Subcutaneous adipose tissue (tissue), 4 donors: ENCODE data around the gene KRT71. TPM values are rescaled to one million over a fixed set of nuclear protein-coding genes. Genes with fewer than 3 reads are reported as not detected.

Experiments used
- total RNA-seq, 4 donors: library from RNA; depleted of rRNA; stranded (reverse); fragments of >200 nt; gene quantifications; one replicate each; pipeline ENCODE4 v1.1.0, GENCODE V29; 2016
- TF ChIP-seq, protein P1 (sequence below): fragments of 450-650 bp; IDR thresholded peaks from one replicate; pipeline ENCODE4 v1.5.1; 2016; ENCODE audit warnings: low read depth, mild to moderate bottlenecking, control low read depth, antibody characterized with exemption, moderate library complexity

Gene KRT71
- total RNA-seq: not detected

DNA sequence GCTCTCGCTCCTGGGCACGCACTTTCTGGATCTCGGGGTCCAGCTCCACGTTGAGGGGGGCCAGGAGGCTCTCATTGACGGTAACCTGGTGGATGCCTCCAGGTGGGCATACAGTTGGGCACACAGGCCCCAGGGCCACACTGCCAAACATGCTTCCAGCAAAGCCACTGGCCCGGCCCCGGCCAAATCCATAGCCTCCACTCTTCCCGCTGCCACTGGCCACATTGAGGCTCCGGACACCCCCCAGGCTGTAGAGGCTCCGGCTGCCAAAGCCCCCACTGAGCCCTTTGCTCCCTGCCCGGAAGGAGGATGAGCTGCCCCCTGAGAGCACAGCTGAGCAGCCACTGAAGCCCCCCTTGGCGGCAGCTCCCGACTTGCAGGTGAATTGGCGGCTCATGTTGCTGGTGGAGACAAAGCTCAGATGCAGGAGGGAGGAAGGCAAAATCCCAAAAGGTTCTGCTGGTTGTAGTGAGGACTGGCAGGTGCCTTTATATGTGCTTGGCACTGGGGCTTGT, at the start of gene KRT71:
Gene KRT71, minus strand, starts transcription at position 465 of the 515 bp plus-strand sequence. Its CDS starts 68 bp downstream, at position 397.
- TF ChIP-seq, protein P1, sequence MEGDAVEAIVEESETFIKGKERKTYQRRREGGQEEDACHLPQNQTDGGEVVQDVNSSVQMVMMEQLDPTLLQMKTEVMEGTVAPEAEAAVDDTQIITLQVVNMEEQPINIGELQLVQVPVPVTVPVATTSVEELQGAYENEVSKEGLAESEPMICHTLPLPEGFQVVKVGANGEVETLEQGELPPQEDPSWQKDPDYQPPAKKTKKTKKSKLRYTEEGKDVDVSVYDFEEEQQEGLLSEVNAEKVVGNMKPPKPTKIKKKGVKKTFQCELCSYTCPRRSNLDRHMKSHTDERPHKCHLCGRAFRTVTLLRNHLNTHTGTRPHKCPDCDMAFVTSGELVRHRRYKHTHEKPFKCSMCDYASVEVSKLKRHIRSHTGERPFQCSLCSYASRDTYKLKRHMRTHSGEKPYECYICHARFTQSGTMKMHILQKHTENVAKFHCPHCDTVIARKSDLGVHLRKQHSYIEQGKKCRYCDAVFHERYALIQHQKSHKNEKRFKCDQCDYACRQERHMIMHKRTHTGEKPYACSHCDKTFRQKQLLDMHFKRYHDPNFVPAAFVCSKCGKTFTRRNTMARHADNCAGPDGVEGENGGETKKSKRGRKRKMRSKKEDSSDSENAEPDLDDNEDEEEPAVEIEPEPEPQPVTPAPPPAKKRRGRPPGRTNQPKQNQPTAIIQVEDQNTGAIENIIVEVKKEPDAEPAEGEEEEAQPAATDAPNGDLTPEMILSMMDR: no peak

DNA sequence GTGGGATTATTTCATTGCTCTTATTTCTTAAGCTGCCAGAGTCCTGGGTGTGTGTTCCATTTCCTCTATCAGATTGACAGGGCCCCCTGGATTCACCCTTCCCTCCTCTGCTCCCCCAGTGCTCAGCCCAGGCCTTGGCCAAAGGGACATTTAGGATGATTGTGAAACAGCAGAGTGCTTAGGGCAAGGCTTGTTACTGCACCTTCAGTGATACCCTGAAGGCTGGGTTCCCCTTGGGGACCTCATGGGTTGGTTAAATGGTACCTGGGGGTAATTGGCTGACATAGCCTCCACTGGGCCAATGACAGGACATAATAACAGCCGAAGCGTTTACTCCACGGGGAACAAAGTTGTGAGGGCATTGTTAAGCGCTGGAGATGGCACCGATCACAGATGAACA, 49.6 kb upstream of the KRT71 start:
- TF ChIP-seq, protein P1: no peak

DNA sequence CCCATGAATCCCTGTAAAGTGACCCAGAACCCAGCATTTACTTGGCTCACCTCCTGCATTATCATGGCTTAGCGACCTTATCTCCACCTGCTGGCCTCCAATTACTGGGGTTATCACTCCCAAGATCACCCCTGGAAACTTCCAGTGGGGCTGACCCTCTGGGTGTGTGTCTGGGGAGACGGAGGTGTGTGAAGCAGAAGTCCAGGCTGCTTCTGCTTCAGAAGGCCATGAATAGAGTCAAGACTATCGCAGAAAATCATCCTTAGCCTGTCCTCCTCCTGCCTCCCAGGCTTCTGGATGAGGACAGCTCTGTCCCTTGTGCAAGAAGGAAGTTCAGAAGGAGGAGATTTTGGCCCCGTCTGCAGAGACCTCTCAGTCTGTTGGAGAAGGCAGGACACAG, 48.7 kb upstream of the KRT71 start:
- TF ChIP-seq, protein P1: no peak

DNA sequence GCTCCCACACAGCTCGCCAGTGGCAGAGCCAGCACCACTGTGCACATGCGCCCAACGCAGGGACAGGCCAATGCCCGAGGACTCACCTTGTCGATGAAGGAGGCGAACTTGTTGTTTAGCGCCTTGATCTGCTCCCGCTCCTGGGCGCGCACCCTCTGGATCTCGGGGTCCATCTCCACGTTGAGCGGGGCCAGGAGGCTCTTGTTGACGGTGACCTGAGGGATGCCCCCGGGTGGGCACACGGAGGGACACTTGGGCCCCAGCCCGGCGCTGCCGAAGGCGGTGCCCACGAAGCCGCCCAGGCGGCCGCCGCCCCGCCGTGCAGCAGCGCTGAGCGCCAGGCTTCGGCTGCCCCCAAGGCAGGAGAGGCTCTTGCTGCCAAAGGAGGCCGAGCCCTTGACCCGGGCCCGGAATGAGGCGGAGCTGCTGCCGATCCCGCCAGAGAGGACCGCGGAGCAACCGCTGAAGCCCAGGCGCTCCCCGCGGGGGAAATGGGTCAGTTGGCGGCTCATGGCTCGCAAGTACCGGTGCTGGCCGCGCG, 48.1 kb upstream of the KRT71 start, which contains the start of gene KRT72:
Gene KRT72, minus strand, starts transcription at position 523 of the 541 bp plus-strand sequence. Its CDS starts 11 bp downstream, at position 512.
- TF ChIP-seq, protein P1: no peak

DNA sequence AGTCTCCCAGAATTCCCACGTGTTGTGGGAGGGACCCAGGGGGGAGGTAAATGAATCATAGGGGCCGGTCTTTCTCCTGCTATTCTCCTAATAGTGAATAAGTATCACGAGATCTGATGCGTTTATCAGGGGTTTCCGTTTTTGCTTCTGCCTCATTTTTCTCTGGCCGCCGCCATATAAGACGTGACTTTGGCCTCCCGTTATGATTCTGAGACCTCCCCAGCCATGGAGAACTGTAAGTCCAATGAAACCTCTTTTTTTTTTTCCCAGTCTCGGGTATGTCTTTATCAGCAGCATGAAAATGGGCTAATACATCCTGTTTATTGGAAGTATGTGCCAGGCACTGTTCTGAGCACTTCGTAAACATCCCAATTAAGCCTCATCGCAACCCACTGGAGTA, 47.5 kb upstream of the KRT71 start:
- TF ChIP-seq, protein P1: no peak

DNA sequence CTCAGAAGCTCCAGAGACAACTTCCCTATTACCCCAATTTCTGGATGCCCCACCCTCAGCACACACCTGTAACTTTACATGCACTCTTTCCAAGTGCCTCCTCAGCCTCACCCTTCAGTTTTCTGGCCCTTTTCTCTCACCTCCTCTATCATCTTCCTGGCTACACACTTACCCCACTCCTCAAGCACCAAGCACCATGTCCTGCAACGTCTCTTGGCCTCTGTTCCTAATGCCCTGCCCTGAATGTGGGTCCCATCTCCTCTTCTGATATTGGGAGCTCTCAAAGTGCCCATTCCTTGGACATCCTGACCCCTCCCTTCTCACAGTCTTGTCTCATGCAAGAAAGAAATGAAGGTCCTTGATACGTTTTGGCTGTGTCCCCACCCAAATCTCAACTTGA, 47.1 kb upstream of the KRT71 start:
- TF ChIP-seq, protein P1: no peak

DNA sequence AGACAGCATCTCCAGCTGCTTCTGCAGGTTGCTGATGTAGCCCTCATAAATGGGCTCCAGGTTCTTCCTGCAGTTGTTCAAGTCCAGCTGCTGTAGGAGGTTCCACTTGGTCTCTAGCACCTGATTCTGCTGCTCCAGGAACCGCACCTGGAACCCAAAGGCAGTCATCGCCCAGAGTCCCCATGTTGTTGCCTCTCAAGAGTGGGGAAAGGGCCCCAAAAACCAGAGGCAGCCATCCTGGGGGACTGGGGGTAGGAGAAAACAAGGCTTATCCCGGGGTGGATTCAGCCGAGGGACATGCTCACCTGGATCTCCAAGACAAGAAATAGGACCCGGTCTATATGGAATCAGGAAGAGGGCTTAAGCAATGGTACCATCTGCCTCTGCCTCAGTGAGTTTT, 46.0 kb upstream of the KRT71 start:
- TF ChIP-seq, protein P1: no peak
